ENCODE results near the gene PRPF19. TPM values are rescaled to one million over a fixed set of nuclear protein-coding genes. Genes with fewer than 3 reads are reported as not detected.

Gene PRPF19
- total and polyA plus RNA-seq, 10 of the 15 experiments (the other 5 are each of a cell fraction or from before 2014, with no cell fraction given) = 8.7 to 170 (median 61.3) TPM

DNA sequence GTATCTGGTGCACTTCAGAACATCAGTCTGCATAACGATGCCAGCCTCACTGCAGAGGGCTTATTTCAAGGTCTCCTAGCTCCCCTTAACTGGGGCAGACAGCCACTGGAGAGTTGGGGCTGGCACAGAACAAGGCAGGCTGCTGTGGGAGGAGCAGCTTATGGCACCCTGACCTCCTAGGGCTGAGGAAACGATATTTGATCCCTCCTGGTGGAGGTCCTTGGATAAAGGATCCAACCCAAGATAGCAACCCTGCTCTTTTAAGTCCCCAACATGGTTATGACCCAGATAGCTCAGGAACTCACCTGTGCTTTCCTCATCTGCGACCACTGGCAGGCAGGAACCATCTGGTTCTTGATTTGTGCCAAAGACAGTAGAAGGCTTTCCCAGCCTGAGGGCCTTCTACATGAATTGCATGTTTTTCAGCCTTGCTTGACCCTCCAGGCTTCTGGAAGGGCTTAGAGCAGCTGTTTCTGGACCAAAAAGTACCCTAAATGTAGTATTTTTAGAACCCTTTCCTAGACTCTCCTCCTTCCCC is 10.4 kb upstream of the PRPF19 start (continued):
- TF ChIP-seq MEF2B (IDR thresholded peaks at IDR 0.05; ENCODE audit: partially characterized antibody, poor library complexity, severe bottlenecking) = no peak
- TF ChIP-seq RUNX3 (IDR thresholded peaks at IDR 0.05; ENCODE audit: low read length) = no peak
- TF ChIP-seq DPF2 (IDR thresholded peaks at IDR 0.05) = no peak
- TF ChIP-seq IKZF1 (conservative IDR thresholded peaks at IDR 0.05) = no peak
- TF ChIP-seq KAT2A (conservative IDR thresholded peaks at IDR 0.05; ENCODE audit: control insufficient read depth, low read depth, low read length) = no peak
- no peak for TF ChIP-seq SUPT20H (IDR thresholded peaks at IDR 0.05; ENCODE audit: borderline replicate concordance, control insufficient read depth, low read depth, low read length)
- TF ChIP-seq MYC (IDR thresholded peaks at IDR 0.05; ENCODE audit: insufficient read depth, insufficient read length, insufficient replicate concordance, low read length, severe bottlenecking) = no peak

DNA sequence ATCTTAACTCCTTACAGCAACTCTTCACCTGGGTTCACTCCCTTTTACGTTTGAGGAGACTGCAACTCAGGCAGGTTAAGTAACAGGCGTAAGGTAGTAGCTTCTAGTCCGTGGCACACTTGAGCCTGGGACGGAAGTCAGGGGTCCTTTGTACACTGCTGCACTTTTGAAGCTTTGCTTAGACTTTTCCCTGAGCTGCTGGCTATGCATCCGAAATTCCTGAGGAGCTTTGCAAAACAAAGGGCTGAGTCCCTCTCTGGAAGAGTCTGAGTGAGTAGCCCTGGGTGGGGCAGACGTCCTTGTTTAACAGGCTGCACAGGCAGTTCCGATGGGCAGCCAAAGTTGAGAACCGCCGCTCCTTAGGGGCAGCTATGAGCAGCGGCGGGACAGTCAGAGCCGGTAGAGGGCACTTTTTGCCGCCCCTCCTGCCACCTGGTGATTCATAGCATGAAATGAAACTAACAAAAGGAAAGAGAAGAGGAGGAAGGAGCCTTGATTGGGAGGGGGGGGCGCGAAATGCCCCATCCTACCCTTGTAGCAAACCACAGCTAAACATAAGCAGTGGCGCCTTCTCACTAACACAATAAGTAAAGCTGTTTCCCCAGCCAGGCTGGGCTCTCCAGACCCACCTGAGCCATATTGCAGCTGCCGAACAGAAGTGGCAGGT is 9.0 kb upstream of the PRPF19 start:
- H3K27ac ChIP-seq (ENCODE audit: control insufficient read depth, insufficient read depth) = peak overlapping the region; percentile 94
- H3K4me2 ChIP-seq (ENCODE audit: control insufficient read depth, insufficient read depth) = peak overlapping the region; percentile 99
- H3K9ac ChIP-seq (ENCODE audit: control insufficient read depth, insufficient read depth, low read length) = peak overlapping the region; percentile 85
- in situ Hi-C loops (cut with MboI) (no loop called here), intact Hi-C loops (cut with micrococcal nuclease; ENCODE audit: unreplicated experiment) (loop anchor here (2.0 kb wide), 2 partner anchors 37 to 145 kb away; partner anchors contain the start of gene SLC15A3)
- peak; percentile 69 for DNase-seq (ENCODE audit: low read depth, low spot score)
- peaks cover 54% of the 10 kb centered on the region for H3K4me1 ChIP-seq (ENCODE audit: control insufficient read depth, insufficient read depth, low read length)
- CTCF ChIA-PET = interaction anchor here (0.8 to 4.5 kb wide), 32 partner anchors 9 to 272 kb away, joined by 3 to 46 read pairs (median 6); partner anchors contain the start of genes PRPF19 and TMEM132A
- H3K4me3 ChIP-seq = peak overlapping the region; percentile 82
- FAIRE-seq = peak; percentile 35
- no TSS peak for BruUV-seq (replicated peaks)
- POLR2A ChIA-PET = interaction anchor here (0.6 to 3.2 kb wide), 14 partner anchors 8 to 1300 kb away, joined by 3 to 11 read pairs (median 3); partner anchors contain the start of gene OSBP
- H3K79me2 ChIP-seq (ENCODE audit: control insufficient read depth, insufficient read depth, low read length) = peaks cover 38% of the 10 kb centered on the region
- peaks cover 1 to 10% of the 10 kb centered on the region in 2 experiments for H3K36me3 ChIP-seq (ENCODE audit: control insufficient read depth in 2 of 2, insufficient read depth in 2 of 2, low read length in 1 of 2)
- H2AFZ ChIP-seq (ENCODE audit: control insufficient read depth, low read depth, low read length) = peak overlapping the region; percentile 69
- WGBS (ENCODE audit: insufficient coverage, insufficient replicate concordance, low lambda C conversion rate, missing lambda C conversion rate) = 3% methylated on average over 17 of the region's 17 CpGs
- no peaks in the 10 kb centered on the region for H3K27me3 ChIP-seq (replicated peaks in 1 of 2; ENCODE audit: control insufficient read depth in 2 of 2, insufficient read depth in 2 of 2, low read length in 1 of 2)
- RAD21 ChIA-PET (ENCODE audit: unreplicated experiment) = interaction anchor here (0.5 to 5.9 kb wide), 28 partner anchors 8 to 883 kb away, joined by 3 to 43 read pairs (median 6); partner anchors contain the start of genes PRPF19 and TMEM132A
- peak; percentile 70 for ATAC-seq
- H4K20me1 ChIP-seq (ENCODE audit: control insufficient read depth, insufficient read depth) = no peaks in the 10 kb centered on the region
- SMC1A ChIA-PET (ENCODE audit: uncharacterized antibody, unreplicated experiment) = interaction anchor here (0.6 to 5.9 kb wide), 30 partner anchors 8 to 478 kb away, joined by 3 to 76 read pairs (median 4); partner anchors contain the start of genes CD6, PRPF19, SLC15A3 and TMEM132A
- H3K9me3 ChIP-seq (replicated peaks; ENCODE audit: control insufficient read depth, insufficient read depth, low read length) = no peaks in the 10 kb centered on the region
- TF ChIP-seq, protein P1, sequence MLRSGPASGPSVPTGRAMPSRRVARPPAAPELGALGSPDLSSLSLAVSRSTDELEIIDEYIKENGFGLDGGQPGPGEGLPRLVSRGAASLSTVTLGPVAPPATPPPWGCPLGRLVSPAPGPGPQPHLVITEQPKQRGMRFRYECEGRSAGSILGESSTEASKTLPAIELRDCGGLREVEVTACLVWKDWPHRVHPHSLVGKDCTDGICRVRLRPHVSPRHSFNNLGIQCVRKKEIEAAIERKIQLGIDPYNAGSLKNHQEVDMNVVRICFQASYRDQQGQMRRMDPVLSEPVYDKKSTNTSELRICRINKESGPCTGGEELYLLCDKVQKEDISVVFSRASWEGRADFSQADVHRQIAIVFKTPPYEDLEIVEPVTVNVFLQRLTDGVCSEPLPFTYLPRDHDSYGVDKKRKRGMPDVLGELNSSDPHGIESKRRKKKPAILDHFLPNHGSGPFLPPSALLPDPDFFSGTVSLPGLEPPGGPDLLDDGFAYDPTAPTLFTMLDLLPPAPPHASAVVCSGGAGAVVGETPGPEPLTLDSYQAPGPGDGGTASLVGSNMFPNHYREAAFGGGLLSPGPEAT (IDR thresholded peaks at IDR 0.05; ENCODE audit: low read depth) = peak; percentile 78
- TF ChIP-seq RFX5 (IDR thresholded peaks at IDR 0.05; ENCODE audit: low read depth, low read length) (no peak), RB1 (IDR thresholded peaks at IDR 0.05; ENCODE audit: borderline replicate concordance) (peak; percentile 85; the same call in 1 of the 2 replicates), SPI1 (IDR thresholded peaks at IDR 0.05; ENCODE audit: borderline replicate concordance, insufficient read depth, low read depth, low read length) (0 out of 2 replicates have a peak, but pooled peaks have one; percentile 12), GATAD2B (conservative IDR thresholded peaks at IDR 0.05; ENCODE audit: low read depth) (peak; percentile 92), MTA2 (IDR thresholded peaks at IDR 0.05; ENCODE audit: low read depth) (peak; percentile 86), NBN (IDR thresholded peaks at IDR 0.05) (peak; percentile 91), POU2F2 (IDR thresholded peaks at IDR 0.05; ENCODE audit: borderline replicate concordance, low read depth, low read length) (0 out of 3 replicates have a peak, but pooled peaks have one; percentile 17), ZNF207 (IDR thresholded peaks at IDR 0.05; ENCODE audit: borderline replicate concordance) (0 out of 2 replicates have a peak, but pooled peaks have one; percentile 28), FOXM1 (IDR thresholded peaks at IDR 0.05; ENCODE audit: low read depth, low read length) (no peak), KLF5 (IDR thresholded peaks at IDR 0.05; ENCODE audit: partially characterized antibody) (no peak), CHD2 (IDR thresholded peaks at IDR 0.05; ENCODE audit: borderline replicate concordance, low read depth, low read length) (peak; percentile 71; the same call in 1 of the 2 replicates)
- TF ChIP-seq, protein P2, sequence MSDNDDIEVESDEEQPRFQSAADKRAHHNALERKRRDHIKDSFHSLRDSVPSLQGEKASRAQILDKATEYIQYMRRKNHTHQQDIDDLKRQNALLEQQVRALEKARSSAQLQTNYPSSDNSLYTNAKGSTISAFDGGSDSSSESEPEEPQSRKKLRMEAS (IDR thresholded peaks at IDR 0.05; ENCODE audit: low read depth, low read length) = peak; percentile 64

Measured in GM12878 (cell line).